ENCODE results near the gene PLA2G4C.

GRCh38 chr19:48113190-48113917 is 2.7 kb upstream of the PLA2G4C start:
- TF ChIP-seq CTCF (IDR thresholded peaks at IDR 0.05) (no peak), POLR2A (IDR thresholded peaks at IDR 0.05) (no peak)
